ENCODE data around the gene CLASP1. TPM values are rescaled to one million over a fixed set of nuclear protein-coding genes. Genes with fewer than 3 reads are reported as not detected.

The CLASP1 gene
- total RNA-seq, 6 experiments from 2014 or later = 19.7 to 32.4 (median 24.1) TPM

- Histone ChIP-seq H3K27ac (no peak overlapping the region), H3K9me3 (no peaks in the 10 kb centered on the region), H3K4me3 (no peak overlapping the region), H3K27me3 (no peaks in the 10 kb centered on the region), H3K36me3 (peaks cover 0 to 29% (median 10%) of the 10 kb centered on the region in 4 donors), H3K4me1 (no peaks in the 10 kb centered on the region)
- intact Hi-C loops (cut with DNase I) = no loop called here
- 96% methylated on average over 3 of the region's 4 CpGs for WGBS (ENCODE audit: insufficient coverage, low coverage, low lambda C conversion rate, missing lambda C conversion rate)
- no peak for DNase-seq
- no peak for ATAC-seq
- TF ChIP-seq POLR2A (IDR thresholded peaks at IDR 0.05) (no peak), CTCF (IDR thresholded peaks at IDR 0.05) (no peak)
Measured at GRCh38 chr2:121470917-121471316, 178.3 kb downstream of the CLASP1 start.

- no peaks in the 10 kb centered on the region for H3K27me3 ChIP-seq
- DNase-seq (no peak), ATAC-seq (no peak)
- intact Hi-C loops (cut with DNase I) = no loop called here
- TF ChIP-seq POLR2A (IDR thresholded peaks at IDR 0.05) (no peak), CTCF (IDR thresholded peaks at IDR 0.05) (no peak)
- WGBS (ENCODE audit: insufficient coverage, low coverage, low lambda C conversion rate, missing lambda C conversion rate) = 88% methylated on average over 2 of the region's 3 CpGs
- H3K4me3 ChIP-seq = no peak overlapping the region
- H3K4me1 ChIP-seq = no peaks in the 10 kb centered on the region
- no peak overlapping the region for H3K27ac ChIP-seq
- H3K9me3 ChIP-seq = no peaks in the 10 kb centered on the region
- H3K36me3 ChIP-seq = peaks cover 0 to 29% (median 10%) of the 10 kb centered on the region in 4 donors
Measured at GRCh38 chr2:121469356-121469755, 179.9 kb downstream of the CLASP1 start.

- no peaks in the 10 kb centered on the region for H3K4me1 ChIP-seq
- H3K27me3 ChIP-seq = no peaks in the 10 kb centered on the region
Measured at GRCh38 chr2:121468936-121469335, 180.3 kb downstream of the CLASP1 start.

GRCh38 chr2:121459291-121459690 lies 190.0 kb downstream of the CLASP1 start:
- Histone ChIP-seq H3K4me1 (no peaks in the 10 kb centered on the region), H3K36me3 (peaks cover 0 to 65% (median 6%) of the 10 kb centered on the region in 4 donors), H3K27ac (no peak overlapping the region), H3K4me3 (no peak overlapping the region), H3K27me3 (no peaks in the 10 kb centered on the region), H3K9me3 (no peaks in the 10 kb centered on the region)
- WGBS (ENCODE audit: insufficient coverage, low coverage, low lambda C conversion rate, missing lambda C conversion rate) = 88% methylated on average over 3 of the region's 3 CpGs
- DNase-seq (no peak), ATAC-seq (no peak)
- TF ChIP-seq CTCF (IDR thresholded peaks at IDR 0.05) (no peak), POLR2A (IDR thresholded peaks at IDR 0.05) (no peak)
- intact Hi-C loops (cut with DNase I) = no loop called here

More at GRCh38 chr2:121468936-121469335, 180.3 kb downstream of the CLASP1 start:
- Histone ChIP-seq H3K9me3 (no peaks in the 10 kb centered on the region), H3K27ac (no peak overlapping the region), H3K4me3 (no peak overlapping the region), H3K36me3 (peaks cover 0 to 29% (median 10%) of the 10 kb centered on the region in 4 donors)
- no peak for DNase-seq
- intact Hi-C loops (cut with DNase I) = no loop called here
- WGBS (ENCODE audit: insufficient coverage, low coverage, low lambda C conversion rate, missing lambda C conversion rate) = 91% methylated on average over 2 of the region's 6 CpGs
- no peak for TF ChIP-seq CTCF (IDR thresholded peaks at IDR 0.05)
- no peak for TF ChIP-seq POLR2A (IDR thresholded peaks at IDR 0.05)
- no peak for ATAC-seq

GRCh38 chr2:121456325-121456724 lies 192.9 kb downstream of the CLASP1 start:
- no peak for DNase-seq
- no peak for TF ChIP-seq CTCF (IDR thresholded peaks at IDR 0.05)
- TF ChIP-seq POLR2A (IDR thresholded peaks at IDR 0.05) = no peak
- ATAC-seq = no peak
- Histone ChIP-seq H3K9me3 (no peaks in the 10 kb centered on the region), H3K4me1 (no peaks in the 10 kb centered on the region), H3K27ac (no peak overlapping the region), H3K4me3 (no peak overlapping the region), H3K36me3 (peaks cover 0 to 62% (median 8%) of the 10 kb centered on the region in 4 donors), H3K27me3 (no peaks in the 10 kb centered on the region)
- intact Hi-C loops (cut with DNase I) = no loop called here
- 85% methylated on average over 3 of the region's 3 CpGs for WGBS (ENCODE audit: insufficient coverage, low coverage, low lambda C conversion rate, missing lambda C conversion rate)
